OCI-LY3 (cell line): ENCODE data around the gene MTA1.

Experiments used
- H2AFZ ChIP-seq: fragments of 200-600, 300-600 bp; shearing (Covaris generic); 2 replicates; pipeline ENCODE4 v1.6.0; 2014; ENCODE audit warnings: antibody characterized with exemption, low read depth, low read length
- H3K27ac ChIP-seq: fragments of 200-600, 300-600 bp; sonication (generic); 2 replicates; pipeline ENCODE4 v1.5.1; 2014; ENCODE audit warnings: mild to moderate bottlenecking, low read length, moderate library complexity, mixed read lengths
- H3K27me3 ChIP-seq: fragments of 200-600, 300-600 bp; sonication (generic); 2 replicates; pipeline ENCODE4 v1.6.1; 2014; ENCODE audit warnings: low read depth, low read length, mixed read lengths
- H3K36me3 ChIP-seq: fragments of 200-600, 300-600 bp; sonication (generic); replicated peaks from 2 replicates; pipeline ENCODE3; 2014; ENCODE audit warnings: low read depth, low read length, mixed read lengths
- H3K4me1 ChIP-seq: fragments of 300-600, 200-600 bp; sonication (generic); 2 replicates; pipeline ENCODE4 v1.6.1; 2014; ENCODE audit warnings: low read length, mixed read lengths
- H3K4me2 ChIP-seq: fragments of 200-600, 300-600 bp; sonication (generic); 2 replicates; pipeline ENCODE4 v1.6.1; 2014; ENCODE audit warnings: low read length, mixed read lengths
- H3K4me3 ChIP-seq: fragments of 300-600, 200-600 bp; sonication (generic); 2 replicates; pipeline ENCODE4 v1.5.1; 2014; ENCODE audit warnings: antibody characterized with exemption, mild to moderate bottlenecking, low read length, moderate library complexity
- H3K79me2 ChIP-seq: fragments of 300-600, 200-600 bp; shearing (Covaris generic); 2 replicates; pipeline ENCODE4 v1.6.1; 2014; ENCODE audit warnings: mild to moderate bottlenecking, low read length, mixed read lengths
- H3K9ac ChIP-seq: fragments of 300-600, 200-600 bp; shearing (Covaris generic); 2 replicates; pipeline ENCODE4 v1.6.0; 2014; ENCODE audit warnings: mild to moderate bottlenecking, low read length, moderate library complexity
- H3K9me3 ChIP-seq: fragments of 200-600, 300-600 bp; shearing (Covaris generic); 2 replicates; pipeline ENCODE4 v1.6.1; 2014; ENCODE audit warnings: low read length, mixed read lengths; ENCODE audit not compliant: insufficient read depth
- H4K20me1 ChIP-seq: fragments of 200-600, 300-600 bp; sonication (generic); 2 replicates; pipeline ENCODE4 v1.6.1; 2016; ENCODE audit warnings: low read length, mixed read lengths; ENCODE audit not compliant: insufficient read depth
- CTCF ChIP-seq: fragments of 200-600, 300-600 bp; sonication (generic); IDR thresholded peaks from 2 replicates; pipeline ENCODE4 v1.5.1; 2014; ENCODE audit warnings: antibody characterized with exemption, low read length, low read depth
- EZH2phosphoT487 ChIP-seq: fragments of 200-600 bp; shearing (Covaris generic); IDR thresholded peaks from 2 replicates; pipeline ENCODE4 v1.6.1; 2018; ENCODE audit warnings: antibody characterized with exemption, mixed run types, low read depth

The MTA1 gene

GRCh38 chr14:105455086-105455640, 35.5 kb downstream of the MTA1 start:
- H3K9ac ChIP-seq: no peak overlapping the region
- H3K79me2 ChIP-seq: no peaks in the 10 kb centered on the region
- TF ChIP-seq EZH2phosphoT487: no peak
- no peak for TF ChIP-seq CTCF
- H3K27me3 ChIP-seq: no peaks in the 10 kb centered on the region
- no peak overlapping the region for H3K27ac ChIP-seq
- H3K4me1 ChIP-seq: no peaks in the 10 kb centered on the region
- no peaks in the 10 kb centered on the region for H4K20me1 ChIP-seq
- no peak overlapping the region for H3K4me2 ChIP-seq
- H3K36me3 ChIP-seq: peaks cover 30% of the 10 kb centered on the region
- H3K9me3 ChIP-seq: no peaks in the 10 kb centered on the region
- no peak overlapping the region for H2AFZ ChIP-seq
- H3K4me3 ChIP-seq: no peak overlapping the region

GRCh38 chr14:105455766-105456660, 36.4 kb downstream of the MTA1 start:
- no peaks in the 10 kb centered on the region for H3K27me3 ChIP-seq
- no peak overlapping the region for H3K27ac ChIP-seq
- no peaks in the 10 kb centered on the region for H3K79me2 ChIP-seq
- no peaks in the 10 kb centered on the region for H4K20me1 ChIP-seq
- H3K9ac ChIP-seq: no peak overlapping the region
- peaks cover 35% of the 10 kb centered on the region for H3K36me3 ChIP-seq
- no peak overlapping the region for H2AFZ ChIP-seq
- TF ChIP-seq EZH2phosphoT487 (no peak), CTCF (no peak)
- H3K4me1 ChIP-seq: no peaks in the 10 kb centered on the region
- no peak overlapping the region for H3K4me3 ChIP-seq
- H3K9me3 ChIP-seq: no peaks in the 10 kb centered on the region
- no peak overlapping the region for H3K4me2 ChIP-seq

- H2AFZ ChIP-seq: no peak overlapping the region
- H3K4me1 ChIP-seq: no peaks in the 10 kb centered on the region
- no peaks in the 10 kb centered on the region for H3K79me2 ChIP-seq
- TF ChIP-seq CTCF: no peak
- no peak for TF ChIP-seq EZH2phosphoT487
- H3K4me3 ChIP-seq: no peak overlapping the region
- H3K27me3 ChIP-seq: no peaks in the 10 kb centered on the region
- H3K36me3 ChIP-seq: peaks cover 34% of the 10 kb centered on the region
- H3K27ac ChIP-seq: no peak overlapping the region
- no peak overlapping the region for H3K9ac ChIP-seq
- H3K9me3 ChIP-seq: no peaks in the 10 kb centered on the region
- H4K20me1 ChIP-seq: no peaks in the 10 kb centered on the region
- no peak overlapping the region for H3K4me2 ChIP-seq
Observed at GRCh38 chr14:105456736-105457617, 37.4 kb downstream of the MTA1 start.

- H3K36me3 ChIP-seq: peaks cover 26% of the 10 kb centered on the region
- H3K9ac ChIP-seq: no peak overlapping the region
- H4K20me1 ChIP-seq: no peaks in the 10 kb centered on the region
- no peaks in the 10 kb centered on the region for H3K4me1 ChIP-seq
- no peaks in the 10 kb centered on the region for H3K27me3 ChIP-seq
- no peaks in the 10 kb centered on the region for H3K9me3 ChIP-seq
- H3K4me2 ChIP-seq: no peak overlapping the region
- no peak overlapping the region for H2AFZ ChIP-seq
- H3K79me2 ChIP-seq: no peaks in the 10 kb centered on the region
- H3K4me3 ChIP-seq: no peak overlapping the region
- TF ChIP-seq EZH2phosphoT487 (no peak), CTCF (no peak)
- H3K27ac ChIP-seq: no peak overlapping the region
Observed at GRCh38 chr14:105458010-105458409, 38.4 kb downstream of the MTA1 start.
